A204.1 (cell line): ENCODE measurements around the gene PID1.

Experiments
- FAIRE-seq: peaks from 2 replicates; lab custom pipeline; 2012; peaks lifted over from hg19 to GRCh38; lab: Jason Lieb, UNC

PID1 gene

DNA sequence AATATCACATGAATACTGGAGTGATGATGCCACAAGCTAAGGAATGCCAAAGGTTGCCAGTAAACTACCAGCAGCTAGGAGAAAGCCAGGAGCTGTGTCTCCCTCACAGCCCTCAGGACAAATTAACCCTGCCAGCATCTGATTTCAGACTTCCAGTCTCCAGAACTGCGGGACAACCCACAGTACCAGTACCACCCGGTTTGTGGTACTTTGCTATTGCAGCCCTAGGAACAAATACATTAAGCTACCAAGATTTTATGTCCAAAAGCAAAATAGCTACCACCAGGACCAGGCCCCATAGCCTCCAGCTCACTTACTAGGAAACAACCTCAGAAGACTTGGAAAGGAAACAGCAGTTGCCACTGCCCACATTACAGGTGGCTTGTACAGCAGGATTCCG is 10.0 kb downstream of the PID1 start:
- FAIRE-seq = no peak

DNA sequence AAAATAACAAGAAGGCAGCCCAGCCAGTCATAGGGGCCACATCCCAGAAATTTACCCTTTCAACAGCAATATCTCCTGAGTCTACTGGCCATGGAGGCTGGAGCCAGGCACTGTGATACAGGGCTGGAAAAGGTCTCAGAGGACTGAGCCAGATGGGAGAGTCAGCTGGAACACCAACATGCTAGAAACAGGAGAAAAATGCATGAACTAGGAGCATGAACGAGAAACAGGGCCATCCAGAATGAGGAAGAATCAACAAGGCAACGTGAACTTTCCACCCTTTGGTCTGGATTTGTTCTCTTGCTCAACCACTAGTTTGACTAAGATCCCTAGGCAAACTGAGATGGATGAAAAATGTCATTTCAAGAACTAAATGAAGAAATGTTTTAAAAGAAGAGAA is 13.1 kb downstream of the PID1 start:
- no peak for FAIRE-seq

DNA sequence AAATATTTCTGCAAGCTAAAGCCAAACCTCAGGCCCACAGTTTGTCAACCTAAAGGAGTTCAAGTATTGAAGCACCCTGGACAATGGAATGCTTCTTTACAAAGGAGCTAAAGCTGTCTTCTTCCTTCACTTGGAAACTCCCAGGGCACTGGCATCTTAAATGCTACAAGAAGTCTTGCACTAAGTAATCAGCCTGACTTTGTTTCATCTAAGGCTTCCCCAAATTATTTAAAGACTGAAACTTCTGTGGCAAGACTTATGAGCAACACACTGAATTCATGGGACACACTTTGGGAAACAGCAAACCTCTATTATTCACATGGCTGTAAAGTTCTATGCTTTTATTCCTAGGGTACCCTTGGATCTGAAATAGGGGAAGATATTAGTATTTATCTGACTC is 14.7 kb downstream of the PID1 start:
- FAIRE-seq = no peak

DNA sequence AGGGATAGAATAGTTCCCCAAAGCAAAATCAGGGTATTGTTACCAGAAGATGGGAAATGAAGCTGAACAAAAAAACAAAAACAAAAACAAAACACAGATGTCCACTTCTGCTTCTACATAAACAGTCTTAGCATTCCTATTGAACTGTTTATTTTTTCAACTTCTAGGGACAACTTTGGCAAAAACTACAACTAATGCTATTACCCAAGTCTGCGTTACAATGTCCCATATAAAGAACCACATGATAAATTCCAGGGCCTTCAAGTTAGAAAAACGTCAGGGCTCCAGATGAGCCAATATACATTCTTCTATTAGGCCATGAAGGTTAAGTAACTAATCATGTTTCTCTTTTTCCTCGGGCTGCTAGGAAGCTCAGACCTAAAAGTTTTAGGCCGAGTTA is 16.9 kb downstream of the PID1 start:
- FAIRE-seq = no peak

DNA sequence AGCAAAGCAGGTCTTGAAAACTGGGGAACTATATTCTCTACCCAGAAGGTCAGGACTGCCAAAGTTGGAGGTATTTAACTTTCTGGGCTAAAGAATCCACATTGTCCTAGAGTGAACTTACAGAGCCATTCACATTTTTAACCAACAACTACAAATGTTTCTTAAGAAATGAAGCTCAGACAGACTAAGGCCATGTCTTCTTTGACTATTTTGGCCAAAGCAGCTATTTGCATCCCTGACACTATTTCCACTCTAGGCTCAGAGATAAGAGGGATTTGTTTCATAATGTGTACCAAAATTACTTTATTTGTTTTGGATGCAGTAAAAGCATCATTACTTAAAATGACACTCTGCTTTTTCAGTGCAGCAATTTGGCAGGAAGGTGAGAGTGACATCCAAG is 18.1 kb downstream of the PID1 start:
- no peak for FAIRE-seq

DNA sequence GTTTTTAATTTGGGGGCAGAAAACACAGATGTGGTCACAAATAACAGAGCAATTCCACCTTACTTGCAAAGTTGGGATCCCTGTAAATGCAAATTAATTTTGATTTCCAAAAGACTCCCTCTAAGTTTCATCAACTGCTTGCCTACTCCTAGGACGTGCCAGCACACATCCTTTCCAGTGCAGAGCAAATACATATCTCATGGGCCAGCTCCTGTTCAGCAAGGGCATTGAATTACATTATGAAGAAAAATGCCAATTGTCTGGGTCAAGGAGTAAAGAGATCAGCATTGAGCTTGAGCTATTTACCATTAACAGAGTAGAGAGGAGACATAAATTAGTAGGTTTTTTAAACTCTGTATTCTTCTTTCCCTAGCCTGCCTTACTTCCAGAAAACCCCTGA is 18.8 kb downstream of the PID1 start:
- no peak for FAIRE-seq

DNA sequence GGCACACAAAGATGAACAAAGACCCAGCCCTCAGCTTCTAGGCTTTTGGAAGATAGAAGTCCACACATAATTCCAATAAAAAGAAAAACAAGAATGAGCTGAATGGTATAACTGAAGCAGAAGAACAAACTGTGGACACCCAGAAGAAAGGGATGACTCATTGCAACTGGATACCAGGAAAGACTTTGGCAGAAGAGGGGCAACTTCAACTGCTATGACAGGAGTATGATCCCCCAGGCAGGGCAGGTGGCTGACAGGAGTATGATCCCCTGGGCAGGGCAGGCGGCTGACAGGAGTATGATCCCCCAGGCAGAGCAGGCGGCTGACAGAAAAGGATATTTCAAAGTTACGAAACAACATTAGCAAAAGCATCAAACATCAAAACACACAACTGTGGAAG is 21.6 kb downstream of the PID1 start:
- no peak for FAIRE-seq

DNA sequence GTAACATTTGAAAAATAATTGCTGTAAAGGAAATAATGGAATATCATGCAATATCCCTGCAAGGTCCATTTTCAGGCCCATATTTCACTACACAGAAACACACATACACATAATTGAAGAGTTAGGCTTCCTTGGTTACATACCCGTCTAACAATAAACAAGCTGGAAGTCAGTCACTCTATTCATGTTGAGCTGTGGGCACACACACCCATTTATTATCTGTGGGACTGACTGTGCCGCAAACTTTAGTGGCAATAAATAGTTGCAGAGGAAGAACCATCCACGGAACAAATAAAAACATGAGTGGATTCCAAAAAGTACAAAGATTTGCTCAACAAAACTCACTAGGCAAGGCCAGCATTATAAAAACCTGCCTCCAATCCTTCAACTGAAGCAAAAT is 24.8 kb downstream of the PID1 start:
- FAIRE-seq = no peak

DNA sequence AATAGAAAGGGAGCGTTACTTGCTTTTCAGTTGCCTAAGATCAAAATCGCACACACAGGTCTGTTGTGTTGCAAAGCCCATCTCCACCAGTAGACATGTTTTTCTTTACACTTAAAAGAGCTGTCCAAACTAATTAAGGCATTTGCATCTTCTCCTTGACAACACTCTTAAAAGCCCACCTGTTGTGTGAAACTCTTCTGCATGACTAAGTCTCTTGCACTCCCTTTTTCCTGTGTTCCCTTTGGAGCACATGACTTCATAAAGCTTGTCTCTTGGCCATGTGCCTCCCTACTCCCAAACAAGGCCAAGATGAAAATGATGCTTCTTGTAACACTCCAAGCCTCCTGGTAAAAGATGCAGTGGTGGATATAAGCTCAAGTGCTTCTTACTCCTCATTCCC is 26.1 kb downstream of the PID1 start:
- no peak for FAIRE-seq

DNA sequence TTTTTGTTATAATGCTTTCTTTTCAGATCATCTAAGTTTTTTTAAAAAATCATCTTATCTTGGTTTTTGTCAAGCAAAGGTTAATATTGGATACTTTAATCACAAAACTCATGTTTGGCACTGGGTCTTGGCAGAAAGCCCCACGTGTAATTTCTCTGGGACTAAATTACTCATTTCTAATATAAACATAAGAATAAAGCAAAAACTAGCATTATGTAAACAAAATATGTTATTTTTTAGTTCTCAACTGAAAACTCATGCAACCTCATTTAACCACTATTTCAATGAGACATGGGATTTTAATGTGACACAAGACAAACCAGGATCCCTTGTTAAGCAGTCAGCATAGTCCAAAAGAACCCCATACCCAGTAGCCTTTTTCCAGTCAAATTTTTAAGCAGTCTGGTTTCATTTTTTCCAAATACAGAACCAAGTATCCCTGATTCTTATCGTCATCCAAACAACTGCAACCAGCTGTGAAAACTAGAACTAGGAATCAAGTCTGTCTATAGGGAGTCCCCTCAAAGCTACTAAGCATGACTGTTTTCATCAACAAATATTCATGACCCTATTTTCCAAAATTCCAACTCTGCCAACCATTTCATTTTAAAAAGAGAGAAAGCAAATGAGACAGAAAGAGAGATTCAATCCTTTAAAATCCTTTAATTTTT is 27.1 kb downstream of the PID1 start:
- no peak for FAIRE-seq

DNA sequence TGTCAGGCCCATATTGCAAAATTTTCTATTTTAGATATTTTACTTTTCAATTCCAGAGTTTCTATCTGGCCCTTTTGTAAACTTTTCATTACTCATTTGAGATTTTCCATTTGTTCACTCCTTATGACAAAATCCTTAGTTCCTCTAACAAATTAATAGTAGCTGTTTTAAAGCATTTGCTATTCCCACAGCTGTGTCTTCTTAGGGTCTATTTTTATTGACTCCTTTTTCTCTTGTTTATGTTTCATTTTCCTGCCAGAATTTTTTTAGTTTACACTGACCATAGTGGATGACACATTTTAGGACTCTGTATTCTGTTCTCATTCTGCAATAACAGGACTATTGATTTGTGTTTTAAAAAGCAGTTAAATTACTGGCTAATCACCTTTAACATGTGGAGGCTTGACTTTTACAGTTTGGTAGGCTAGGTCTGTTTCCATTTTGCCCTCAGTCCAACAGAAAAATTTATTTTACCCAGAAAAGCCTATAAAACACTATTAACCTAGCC is 30.0 kb downstream of the PID1 start:
- no peak for FAIRE-seq

DNA sequence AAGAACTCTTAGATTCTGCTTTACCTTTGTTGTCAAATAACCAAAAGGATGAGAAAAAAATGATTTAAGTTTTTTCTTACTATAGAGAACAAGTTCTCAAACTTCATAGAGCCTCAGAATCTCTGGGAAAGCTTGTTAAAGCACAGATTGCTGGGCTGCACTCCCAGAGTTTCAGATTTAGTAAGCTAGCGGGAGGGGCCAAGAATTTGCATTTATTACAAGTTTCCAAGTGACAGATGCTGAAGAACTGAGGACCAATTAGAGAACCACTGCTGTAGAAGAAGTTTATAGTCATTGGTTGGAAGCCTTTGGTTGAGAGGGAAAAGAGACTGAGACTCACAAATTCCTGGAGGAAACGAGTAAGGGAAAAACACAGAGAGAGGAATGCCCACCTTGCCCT is 32.1 kb downstream of the PID1 start:
- FAIRE-seq = no peak

DNA sequence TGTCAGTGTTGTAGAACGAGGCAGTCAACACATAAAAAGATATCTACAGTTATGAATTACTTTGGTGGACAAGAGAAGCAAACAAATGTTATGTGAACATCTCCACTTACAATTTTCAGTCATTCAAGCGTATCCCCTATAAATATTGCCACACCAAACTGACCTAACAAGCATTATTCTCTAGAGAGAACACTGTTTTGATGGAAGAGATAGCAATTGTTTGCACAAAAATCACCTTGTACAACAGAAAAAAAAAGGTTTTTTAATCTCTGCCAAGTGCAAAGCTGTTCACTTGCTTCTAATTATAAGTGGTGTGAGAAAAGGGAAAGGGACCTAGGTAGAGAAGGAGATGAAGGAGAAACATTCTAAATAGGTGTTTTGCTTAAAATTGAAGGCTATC is 33.8 kb downstream of the PID1 start:
- no peak for FAIRE-seq

DNA sequence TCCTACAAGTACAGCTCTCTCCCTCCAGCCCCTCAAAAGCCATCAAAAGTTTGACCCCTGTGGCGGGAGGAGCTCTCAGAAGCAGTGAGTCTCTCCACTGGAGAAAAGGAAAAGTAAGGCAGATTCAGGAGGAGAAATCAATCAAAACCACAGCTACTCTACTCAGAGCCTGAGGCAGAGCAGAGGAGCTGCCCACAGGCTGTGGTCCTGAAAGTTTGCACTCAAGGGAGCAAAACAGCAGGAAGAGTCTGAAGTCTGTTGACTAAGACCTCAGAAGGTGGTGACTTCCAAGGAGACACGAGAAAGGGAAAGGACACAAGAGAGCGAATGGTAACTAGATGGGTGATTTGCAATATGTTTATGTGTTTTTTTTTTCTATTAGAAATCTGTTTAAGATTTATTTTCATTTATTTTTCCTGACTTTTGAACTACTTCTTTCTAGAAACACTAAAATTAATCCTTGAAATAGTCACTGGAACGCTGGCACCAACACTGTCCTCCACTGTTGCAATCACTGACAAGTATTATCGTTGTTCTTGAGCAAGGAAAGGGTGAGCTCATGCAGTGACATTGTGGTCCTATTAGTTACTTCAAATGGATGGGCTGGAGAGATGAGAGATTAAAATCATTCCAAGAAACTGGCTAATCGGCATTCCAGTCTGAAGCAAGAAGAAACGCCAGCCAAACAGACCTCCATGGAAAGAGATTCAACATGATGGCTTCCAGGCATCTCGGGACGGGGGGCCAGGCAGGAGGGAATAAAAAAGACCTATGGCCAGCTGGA is 35.8 kb downstream of the PID1 start:
- FAIRE-seq = no peak

DNA sequence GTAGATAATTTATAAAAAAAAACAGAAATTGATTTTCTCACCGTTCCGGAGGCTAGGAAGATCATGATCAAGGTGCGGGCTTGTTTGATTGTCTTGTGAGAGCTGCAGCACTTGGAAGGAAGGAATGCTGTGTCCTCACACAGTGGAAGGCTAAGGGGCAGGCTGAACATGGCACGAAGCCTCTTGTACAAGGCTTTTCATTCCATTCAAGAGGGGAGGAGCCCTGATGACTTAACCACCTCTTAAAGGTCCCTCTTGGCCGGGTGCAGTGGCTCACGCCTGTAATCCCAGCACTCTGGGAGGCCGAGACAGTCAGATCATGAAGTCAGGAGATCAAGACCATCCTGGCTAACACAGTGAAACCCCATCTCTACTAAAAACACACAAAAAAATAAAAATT is 39.2 kb downstream of the PID1 start:
- no peak for FAIRE-seq

DNA sequence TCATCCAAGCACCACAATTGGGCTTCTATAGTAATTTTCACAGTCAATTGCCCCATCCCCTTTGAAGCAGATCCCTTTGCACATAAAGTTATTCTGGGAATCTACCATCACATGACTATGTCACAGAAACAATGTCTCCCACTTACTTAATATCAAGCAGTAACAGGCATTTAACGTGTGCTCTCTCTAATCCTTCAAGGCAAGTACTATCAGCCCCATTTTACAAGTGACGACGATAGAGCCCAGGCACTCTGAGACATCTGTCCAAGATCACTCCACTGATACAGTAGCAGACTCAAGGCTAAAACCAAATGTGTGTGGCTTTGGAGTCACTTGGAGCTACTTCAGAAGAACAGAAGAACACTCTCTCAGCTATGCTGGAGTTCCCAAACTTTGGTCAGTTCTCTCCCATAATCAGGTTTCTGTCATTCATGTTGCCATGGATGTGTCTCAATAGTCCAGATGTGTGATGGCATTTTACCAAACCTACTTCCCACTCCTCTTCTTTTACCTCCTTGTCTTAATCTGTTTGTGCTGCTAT is 39.7 kb downstream of the PID1 start:
- FAIRE-seq = no peak

DNA sequence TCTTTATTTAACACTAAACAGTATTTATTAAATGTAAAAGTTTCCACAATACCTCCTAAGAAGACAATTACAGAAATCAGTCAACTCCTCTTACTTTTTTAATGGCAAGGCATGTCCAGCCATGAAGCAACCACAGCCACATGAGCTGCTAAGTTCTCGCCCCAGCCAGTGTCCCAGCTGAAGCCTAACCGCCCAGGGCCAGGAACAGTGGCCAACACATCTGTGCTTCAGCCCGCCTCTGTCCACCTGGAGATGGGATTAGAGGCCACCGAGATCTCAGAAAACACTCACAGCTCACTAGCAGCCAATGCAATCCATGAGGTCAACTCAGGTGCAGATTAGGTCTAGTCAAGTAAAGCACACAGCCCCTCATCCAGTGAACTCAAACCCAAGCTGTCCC is 40.2 kb downstream of the PID1 start:
- no peak for FAIRE-seq

DNA sequence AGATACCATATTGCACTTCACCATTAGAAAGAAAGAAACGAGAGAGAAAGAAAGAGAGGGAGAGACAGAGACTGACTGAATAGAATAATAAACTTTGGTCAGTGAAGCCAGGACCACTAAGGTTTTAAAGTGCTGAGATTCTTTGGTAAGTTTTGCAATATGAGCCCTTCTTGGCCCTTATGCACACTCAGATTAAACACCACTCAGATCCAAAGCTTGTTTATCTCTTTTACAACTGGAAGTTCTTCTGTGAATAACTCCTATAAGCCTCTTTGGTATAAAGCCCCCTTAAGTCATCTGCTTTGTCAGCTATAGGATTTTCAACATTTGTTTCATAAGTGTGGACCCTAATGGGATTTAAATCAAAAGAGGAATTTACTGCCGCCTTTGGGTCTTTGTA is 40.8 kb downstream of the PID1 start:
- no peak for FAIRE-seq

DNA sequence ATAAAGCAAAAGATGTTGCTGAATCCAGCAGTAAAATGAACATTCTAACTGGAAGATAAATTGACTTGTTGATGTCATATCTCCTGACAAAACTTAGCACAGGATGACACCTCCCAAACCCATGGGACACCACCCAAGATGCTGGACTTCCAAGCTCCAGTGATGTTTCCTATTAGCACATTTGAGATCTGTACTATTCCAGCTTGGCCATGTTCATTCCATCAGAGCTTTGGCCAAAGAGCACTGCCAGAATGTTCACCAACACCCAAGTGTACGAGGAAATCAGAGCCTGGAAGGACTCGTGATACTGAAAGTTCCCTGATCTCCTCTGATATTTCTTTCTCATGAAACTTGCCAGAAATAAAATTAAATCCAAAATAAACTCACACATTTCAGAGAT is 44.7 kb downstream of the PID1 start:
- no peak for FAIRE-seq

DNA sequence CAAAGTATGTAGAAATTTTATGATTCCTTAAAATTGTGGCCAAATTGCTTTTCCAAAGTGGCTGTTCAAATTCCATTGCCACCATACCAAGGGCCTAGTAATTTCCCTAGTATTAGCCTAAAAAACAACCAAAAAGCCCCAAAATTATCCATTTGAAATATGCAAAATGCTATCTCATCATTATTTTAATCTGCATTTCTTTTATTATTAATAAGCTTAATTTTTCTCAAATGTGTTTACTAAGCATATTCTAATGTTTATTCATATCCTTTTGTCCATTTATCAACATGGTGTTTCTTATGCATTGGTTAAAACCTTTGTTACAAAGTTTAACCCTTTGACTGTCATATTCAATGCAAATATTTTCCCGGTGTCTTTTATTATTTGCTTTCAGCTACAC is 48.0 kb downstream of the PID1 start:
- no peak for FAIRE-seq

DNA sequence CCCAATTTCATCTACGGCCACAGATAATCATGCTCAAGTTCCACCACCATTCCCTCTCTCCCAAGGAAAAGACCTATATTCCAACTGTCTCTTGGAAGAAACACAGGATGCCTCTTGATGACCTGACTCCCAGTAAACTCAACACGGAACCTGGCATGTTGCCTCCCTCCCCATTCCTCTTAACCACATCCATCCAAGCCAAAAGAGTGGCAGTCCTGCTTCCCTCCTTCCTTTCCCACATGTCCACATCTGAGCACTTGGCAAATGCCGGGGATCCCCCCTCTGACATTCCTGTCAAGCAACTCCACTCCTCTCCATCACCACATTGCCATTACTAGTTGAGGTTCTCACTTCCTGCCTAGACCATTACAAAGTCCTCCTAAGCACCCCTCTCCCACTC is 49.4 kb downstream of the PID1 start:
- FAIRE-seq = no peak

DNA sequence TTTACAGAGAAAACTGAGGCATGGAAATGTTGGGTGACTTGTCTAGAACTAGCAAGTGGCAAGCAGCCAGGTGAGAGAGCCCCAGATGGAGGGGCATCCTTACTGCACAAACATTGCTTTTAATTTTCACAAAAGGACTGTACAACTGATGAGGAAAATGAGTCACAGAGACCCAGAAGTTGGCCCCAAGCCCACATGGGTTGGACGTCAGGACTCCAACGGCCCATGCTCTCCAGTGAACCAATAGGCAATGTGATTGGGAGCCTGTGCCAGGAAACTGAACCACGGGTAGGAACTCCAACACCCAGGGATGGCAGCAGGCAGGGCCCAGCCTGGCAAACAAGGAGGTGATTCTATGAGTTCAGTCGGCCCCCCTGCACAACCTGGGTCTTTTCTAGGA is 50.8 kb downstream of the PID1 start:
- no peak for FAIRE-seq

DNA sequence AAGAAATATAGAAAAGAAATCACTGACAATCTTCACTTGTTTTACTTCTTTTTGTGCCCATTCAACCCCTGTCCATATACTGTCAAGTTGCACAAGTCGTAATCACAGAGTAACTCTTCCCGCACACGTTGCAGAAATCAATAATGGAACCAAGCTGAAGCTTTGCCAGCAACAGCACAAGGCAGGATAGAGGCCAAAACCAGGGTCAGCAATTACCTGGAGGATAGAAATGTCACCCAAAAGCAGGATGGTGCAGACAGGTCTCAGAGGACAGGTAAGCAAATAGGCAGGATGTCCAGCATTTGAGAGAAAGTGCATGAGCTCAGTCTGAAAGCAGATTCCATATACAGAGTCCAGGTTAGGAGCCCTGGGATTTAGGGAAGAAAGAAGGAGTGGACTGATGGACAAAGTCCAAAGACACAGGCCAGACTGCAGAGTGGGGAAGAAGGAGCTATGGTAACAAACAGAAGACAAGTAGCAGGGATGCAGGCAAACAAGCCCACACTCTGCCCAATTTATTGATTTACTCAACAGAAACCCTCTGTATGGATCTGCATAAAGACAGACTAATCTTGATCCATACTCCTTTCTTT is 52.7 kb downstream of the PID1 start:
- no peak for FAIRE-seq
